T-cell (primary cell): Measurements from ENCODE around the gene HAUS3. TPM values are rescaled to one million over a fixed set of nuclear protein-coding genes. Genes with fewer than 3 reads are reported as not detected.

ENCODE experiments used
- ATAC-seq, 4 experiments: fragments of 200-7000 bp in 3 of 4; fragments of 150-1000 bp in 1 of 4; cut with Tn5 transposase; replicated peaks in 1 of 4; 1 replicate in 3 of 4; 2 replicates in 1 of 4; pipeline ENCODE4 v1.10.0; 2021; ENCODE audit warnings: moderate library complexity in 3 of 4, mild to moderate bottlenecking in 2 of 4, moderate number of reproducible peaks in 1 of 4
- CTCF ChIA-PET, 2 donors: fragments of 300-600 bp; sonication (Branson Sonifier 250); formaldehyde crosslinking; loops; one replicate each; lab custom pipeline; 2022; ENCODE audit warnings: antibody characterized with exemption in 2 of 2; lab: Charles Lee
- POLR2A ChIA-PET, 2 donors: fragments of 300-600 bp; sonication (Branson Sonifier 250); formaldehyde crosslinking; loops; one replicate each; lab custom pipeline; 2022; ENCODE audit warnings: antibody characterized with exemption in 2 of 2; lab: Charles Lee
- DNase-seq, 35 experiments: peaks; one replicate each; pipeline versions ENCODE4 v3.0.0 to v3.0.0-alpha.2; 2013 to 2023
- H3K27ac ChIP-seq: one replicate; pipeline ENCODE4 v1.5.1; 2013; ENCODE audit warnings: low read length
- H3K27me3 ChIP-seq, 2 experiments: replicated peaks in 1 of 2; 1 replicate in 1 of 2; 2 replicates in 1 of 2; pipeline versions ENCODE4 v1.6.1 to v1.7.0; 2013; ENCODE audit warnings: low read length in 1 of 2, mixed read lengths in 1 of 2; ENCODE audit not compliant: control insufficient read depth in 2 of 2, insufficient read depth in 2 of 2; ENCODE audit errors: extremely low read depth in 1 of 2
- H3K36me3 ChIP-seq, 2 donors: 1 replicate in 1 of 2; 2 replicates in 1 of 2; pipeline versions ENCODE4 v1.6.1 to v1.7.0; 2013; ENCODE audit warnings: low read length in 1 of 2; ENCODE audit not compliant: control insufficient read depth in 2 of 2, insufficient read depth in 1 of 2; ENCODE audit errors: extremely low read depth in 1 of 2
- H3K4me1 ChIP-seq, 2 experiments: 1 replicate in 1 of 2; 2 replicates in 1 of 2; pipeline versions ENCODE4 v1.6.1 to v1.7.0; 2013; ENCODE audit warnings: low read length in 2 of 2, mixed read lengths in 1 of 2; ENCODE audit not compliant: insufficient read depth in 2 of 2, control insufficient read depth in 1 of 2; ENCODE audit errors: extremely low read depth in 1 of 2
- H3K4me3 ChIP-seq, 2 donors: 1 replicate in 1 of 2; 2 replicates in 1 of 2; pipeline versions ENCODE4 v1.5.1 to v1.7.0; 2013; ENCODE audit warnings: mild to moderate bottlenecking in 2 of 2, low read length in 1 of 2, moderate library complexity in 1 of 2; ENCODE audit not compliant: control insufficient read depth in 1 of 2; ENCODE audit errors: extremely low read depth in 1 of 2
- H3K9me3 ChIP-seq: 2 replicates; pipeline ENCODE4 v1.7.0; 2013
- H3K27ac Mint-ChIP-seq, 2 donors: one replicate each; pipeline ENCODE4 v1.8.0; 2020 to 2021; ENCODE audit warnings: mild to moderate bottlenecking in 2 of 2, mixed read lengths in 2 of 2
- H3K27me3 Mint-ChIP-seq, 2 donors: one replicate each; pipeline ENCODE4 v1.8.0; 2021 to 2022; ENCODE audit warnings: mixed read lengths in 2 of 2
- H3K36me3 Mint-ChIP-seq: one replicate; pipeline ENCODE4 v1.8.0; 2021; ENCODE audit warnings: mixed read lengths
- H3K4me1 Mint-ChIP-seq, 3 donors: one replicate each; pipeline ENCODE4 v1.8.0; 2020 to 2022; ENCODE audit warnings: mixed read lengths in 3 of 3, mild to moderate bottlenecking in 1 of 3
- H3K4me3 Mint-ChIP-seq, 3 donors: one replicate each; pipeline ENCODE4 v1.8.0; 2020 to 2022; ENCODE audit warnings: mild to moderate bottlenecking in 3 of 3, mixed read lengths in 3 of 3, moderate library complexity in 3 of 3
- H3K9me3 Mint-ChIP-seq, 3 donors: one replicate each; pipeline ENCODE4 v1.8.0; 2020 to 2022; ENCODE audit warnings: mixed read lengths in 3 of 3
- WGBS: methylation state at CpG from one replicate; pipeline ENCODE4 v1.1.5; 2013; ENCODE audit warnings: missing lambda C conversion rate; ENCODE audit not compliant: insufficient coverage; 5-methylcytosine and 5-hydroxymethylcytosine counted together
- total RNA-seq, 35 experiments: library from RNA in 6 of 35; stranded (reverse) in 6 of 35; fragments of 120-200 nt in 1 of 35; gene quantifications; one replicate each; pipeline versions ENCODE4 v1.2.1 to v1.2.4 and lab custom pipeline; 2013 to 2026

The HAUS3 gene
- total RNA-seq, 5 donors from 2014 or later (not counting 1 experiment from before 2014, with no cell fraction given) = 29.3 to 94.0 (median 31.2) TPM

- ATAC-seq = no peak
- Histone ChIP-seq H3K9me3 (no peaks in the 10 kb centered on the region), H3K36me3 (peaks cover 12 to 78% of the 10 kb centered on the region in 2 donors), H3K4me1 (peaks cover 5 to 39% of the 10 kb centered on the region in 2 experiments), H3K27ac (no peak overlapping the region), H3K4me3 (no peak overlapping the region), H3K27me3 (no peaks in the 10 kb centered on the region)
- POLR2A ChIA-PET = no interaction called here
- 88% methylated on average over 13 of the region's 18 CpGs for WGBS
- peaks cover 17% of the 10 kb centered on the region for H3K36me3 Mint-ChIP-seq
- DNase-seq = peak in 5 of 35 experiments; percentile 0 to 22 (median 2)
- H3K4me1 Mint-ChIP-seq = peaks cover 10 to 20% (median 11%) of the 10 kb centered on the region in 3 donors
- no peaks in the 10 kb centered on the region for H3K9me3 Mint-ChIP-seq
- H3K4me3 Mint-ChIP-seq = no peak overlapping the region
- CTCF ChIA-PET = no interaction called here
- no peaks in the 10 kb centered on the region for H3K27me3 Mint-ChIP-seq
- no peak overlapping the region for H3K27ac Mint-ChIP-seq
These were observed 13.7 kb upstream of the HAUS3 start for GRCh38 chr4:2255501-2256155.

- Mint-ChIP-seq H3K9me3 (no peaks in the 10 kb centered on the region), H3K36me3 (peaks cover 17% of the 10 kb centered on the region), H3K4me1 (peaks cover 5 to 16% (median 11%) of the 10 kb centered on the region in 3 donors), H3K27ac (no peak overlapping the region), H3K27me3 (no peaks in the 10 kb centered on the region), H3K4me3 (no peak overlapping the region)
- no peaks in the 10 kb centered on the region for H3K27me3 ChIP-seq
- 95% methylated on average over 10 of the region's 32 CpGs for WGBS
- ChIA-PET POLR2A (interaction anchor here in 1 of 2 donors (0.7 kb wide), 1 partner anchor 72 kb away, joined by 3 read pairs; no protein-coding TSS in a partner anchor), CTCF (no interaction called here)
- H3K9me3 ChIP-seq = no peaks in the 10 kb centered on the region
- DNase-seq = peak in 4 of 35 experiments; percentile 0 to 21 (median 0)
- H3K27ac ChIP-seq = no peak overlapping the region
- ATAC-seq = no peak
- H3K36me3 ChIP-seq = peaks cover 16 to 77% of the 10 kb centered on the region in 2 donors
- H3K4me3 ChIP-seq = no peak overlapping the region
- peaks cover 0 to 32% of the 10 kb centered on the region in 2 experiments for H3K4me1 ChIP-seq
These were observed 13.0 kb upstream of the HAUS3 start for GRCh38 chr4:2254665-2255500.

- WGBS = 92% methylated on average over 28 of the region's 32 CpGs
- ChIA-PET POLR2A (no interaction called here), CTCF (no interaction called here)
- H3K9me3 ChIP-seq = no peaks in the 10 kb centered on the region
- H3K4me1 ChIP-seq = peaks cover 0 to 17% of the 10 kb centered on the region in 2 experiments
- no peaks in the 10 kb centered on the region for H3K27me3 ChIP-seq
- no peak overlapping the region for H3K27ac ChIP-seq
- H3K9me3 Mint-ChIP-seq = no peaks in the 10 kb centered on the region
- ATAC-seq (no peak), DNase-seq (peak in 2 of 35 experiments; percentile 1 to 3)
- H3K4me3 Mint-ChIP-seq = no peak overlapping the region
- no peaks in the 10 kb centered on the region for H3K27me3 Mint-ChIP-seq
- no peak overlapping the region for H3K27ac Mint-ChIP-seq
- H3K36me3 Mint-ChIP-seq = peaks cover 17% of the 10 kb centered on the region
- H3K36me3 ChIP-seq = peaks cover 22 to 73% of the 10 kb centered on the region in 2 donors
- H3K4me3 ChIP-seq = no peak overlapping the region
- H3K4me1 Mint-ChIP-seq = peaks cover 3 to 12% (median 11%) of the 10 kb centered on the region in 3 donors
These were observed 11.5 kb upstream of the HAUS3 start for GRCh38 chr4:2253160-2254084.

GRCh38 chr4:2252530-2253091, 10.7 kb upstream of the HAUS3 start:
- WGBS = 87% methylated on average over 6 of the region's 12 CpGs

GRCh38 chr4:2251795-2252529, 10.0 kb upstream of the HAUS3 start:
- DNase-seq = peak in 4 of 35 experiments; percentile 0 to 10 (median 2)
- CTCF ChIA-PET = no interaction called here
- H3K36me3 Mint-ChIP-seq = peaks cover 17% of the 10 kb centered on the region

More at GRCh38 chr4:2252530-2253091, 10.7 kb upstream of the HAUS3 start:
- H3K27ac ChIP-seq = no peak overlapping the region
- peaks cover under 1 to 12% (median 11%) of the 10 kb centered on the region in 3 donors for H3K4me1 Mint-ChIP-seq
- H3K9me3 Mint-ChIP-seq = no peaks in the 10 kb centered on the region
- no peaks in the 10 kb centered on the region for H3K27me3 Mint-ChIP-seq
- ChIA-PET POLR2A (no interaction called here), CTCF (no interaction called here)
- H3K27ac Mint-ChIP-seq = no peak overlapping the region
- peaks cover 0 to 10% of the 10 kb centered on the region in 2 experiments for H3K4me1 ChIP-seq
- DNase-seq = peak in 1 of 35 experiments; percentile 1
- no peaks in the 10 kb centered on the region for H3K9me3 ChIP-seq
- no peaks in the 10 kb centered on the region for H3K27me3 ChIP-seq
- no peak overlapping the region for H3K4me3 ChIP-seq
- peaks cover 17% of the 10 kb centered on the region for H3K36me3 Mint-ChIP-seq
- H3K4me3 Mint-ChIP-seq = no peak overlapping the region
- peaks cover 25 to 67% of the 10 kb centered on the region in 2 donors for H3K36me3 ChIP-seq
- no peak for ATAC-seq

More at GRCh38 chr4:2251795-2252529, 10.0 kb upstream of the HAUS3 start:
- Mint-ChIP-seq H3K4me3 (no peak overlapping the region), H3K4me1 (peaks cover 0 to 11% (median 10%) of the 10 kb centered on the region in 3 donors), H3K27ac (peak overlapping the region; percentile 19 to 44), H3K9me3 (no peaks in the 10 kb centered on the region), H3K27me3 (no peaks in the 10 kb centered on the region)
- POLR2A ChIA-PET = no interaction called here
- Histone ChIP-seq H3K4me3 (no peak overlapping the region), H3K27me3 (no peaks in the 10 kb centered on the region), H3K4me1 (peaks cover 0 to 5% of the 10 kb centered on the region in 2 experiments), H3K27ac (no peak overlapping the region), H3K36me3 (peaks cover 28 to 60% of the 10 kb centered on the region in 2 donors), H3K9me3 (no peaks in the 10 kb centered on the region)
- 94% methylated on average over 10 of the region's 16 CpGs for WGBS
- ATAC-seq = no peak
